ENCODE data around the gene GABBR2. TPM values are rescaled to one million over a fixed set of nuclear protein-coding genes. Genes with fewer than 3 reads are reported as not detected.

Gene GABBR2
- total and polyA plus RNA-seq, 9 of the 15 experiments (the other 6 are each of a cell fraction or from before 2014, with no cell fraction given), result 0.15 to 1.9 (median 0.32) TPM

DNA sequence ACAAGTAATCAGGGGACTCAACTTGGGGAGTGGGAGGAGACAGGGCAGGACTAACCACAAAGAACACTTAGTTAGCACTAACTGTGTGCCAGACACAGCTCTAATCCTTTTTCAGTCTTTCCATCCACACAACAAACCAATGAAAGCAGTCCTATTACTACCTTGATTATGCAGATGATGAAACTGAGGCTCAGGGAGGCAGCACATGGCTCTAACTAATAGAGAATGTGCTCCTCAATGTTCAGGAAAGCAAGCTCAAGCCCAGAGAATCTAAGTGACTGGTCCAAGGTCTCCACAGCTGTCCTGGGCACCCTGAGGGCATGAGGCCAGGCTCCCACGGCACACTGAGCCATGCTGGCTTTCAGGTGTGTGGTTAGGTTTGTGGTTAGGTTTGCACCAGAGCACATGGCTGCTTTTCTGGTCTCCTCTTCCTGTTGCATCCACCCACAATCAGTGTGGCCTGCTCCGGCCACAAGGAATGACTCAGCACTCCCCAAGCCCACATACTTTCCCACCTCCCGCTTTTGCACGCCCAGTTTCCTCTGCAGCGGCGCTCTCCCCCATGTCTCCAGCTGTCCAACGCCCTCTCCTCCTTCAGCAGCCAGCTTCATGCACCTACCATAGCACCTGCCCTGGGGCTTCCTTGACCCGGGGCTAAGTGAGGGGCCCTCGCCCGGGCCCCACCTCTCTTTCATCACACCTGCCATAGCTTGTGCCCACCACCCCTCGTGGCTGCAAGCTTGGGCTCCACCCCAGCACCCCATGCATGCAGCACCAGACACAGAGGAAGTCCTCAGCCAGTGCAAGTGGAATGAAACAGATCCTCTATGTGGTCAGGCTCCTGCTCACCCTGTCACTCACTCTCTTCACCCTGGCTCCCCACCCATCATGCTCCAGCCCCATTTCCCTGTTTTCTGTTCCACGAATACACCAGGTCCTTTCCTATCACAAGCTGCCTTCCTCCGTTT is 133.1 kb downstream of the GABBR2 start (continued):
- TF ChIP-seq, protein P1, sequence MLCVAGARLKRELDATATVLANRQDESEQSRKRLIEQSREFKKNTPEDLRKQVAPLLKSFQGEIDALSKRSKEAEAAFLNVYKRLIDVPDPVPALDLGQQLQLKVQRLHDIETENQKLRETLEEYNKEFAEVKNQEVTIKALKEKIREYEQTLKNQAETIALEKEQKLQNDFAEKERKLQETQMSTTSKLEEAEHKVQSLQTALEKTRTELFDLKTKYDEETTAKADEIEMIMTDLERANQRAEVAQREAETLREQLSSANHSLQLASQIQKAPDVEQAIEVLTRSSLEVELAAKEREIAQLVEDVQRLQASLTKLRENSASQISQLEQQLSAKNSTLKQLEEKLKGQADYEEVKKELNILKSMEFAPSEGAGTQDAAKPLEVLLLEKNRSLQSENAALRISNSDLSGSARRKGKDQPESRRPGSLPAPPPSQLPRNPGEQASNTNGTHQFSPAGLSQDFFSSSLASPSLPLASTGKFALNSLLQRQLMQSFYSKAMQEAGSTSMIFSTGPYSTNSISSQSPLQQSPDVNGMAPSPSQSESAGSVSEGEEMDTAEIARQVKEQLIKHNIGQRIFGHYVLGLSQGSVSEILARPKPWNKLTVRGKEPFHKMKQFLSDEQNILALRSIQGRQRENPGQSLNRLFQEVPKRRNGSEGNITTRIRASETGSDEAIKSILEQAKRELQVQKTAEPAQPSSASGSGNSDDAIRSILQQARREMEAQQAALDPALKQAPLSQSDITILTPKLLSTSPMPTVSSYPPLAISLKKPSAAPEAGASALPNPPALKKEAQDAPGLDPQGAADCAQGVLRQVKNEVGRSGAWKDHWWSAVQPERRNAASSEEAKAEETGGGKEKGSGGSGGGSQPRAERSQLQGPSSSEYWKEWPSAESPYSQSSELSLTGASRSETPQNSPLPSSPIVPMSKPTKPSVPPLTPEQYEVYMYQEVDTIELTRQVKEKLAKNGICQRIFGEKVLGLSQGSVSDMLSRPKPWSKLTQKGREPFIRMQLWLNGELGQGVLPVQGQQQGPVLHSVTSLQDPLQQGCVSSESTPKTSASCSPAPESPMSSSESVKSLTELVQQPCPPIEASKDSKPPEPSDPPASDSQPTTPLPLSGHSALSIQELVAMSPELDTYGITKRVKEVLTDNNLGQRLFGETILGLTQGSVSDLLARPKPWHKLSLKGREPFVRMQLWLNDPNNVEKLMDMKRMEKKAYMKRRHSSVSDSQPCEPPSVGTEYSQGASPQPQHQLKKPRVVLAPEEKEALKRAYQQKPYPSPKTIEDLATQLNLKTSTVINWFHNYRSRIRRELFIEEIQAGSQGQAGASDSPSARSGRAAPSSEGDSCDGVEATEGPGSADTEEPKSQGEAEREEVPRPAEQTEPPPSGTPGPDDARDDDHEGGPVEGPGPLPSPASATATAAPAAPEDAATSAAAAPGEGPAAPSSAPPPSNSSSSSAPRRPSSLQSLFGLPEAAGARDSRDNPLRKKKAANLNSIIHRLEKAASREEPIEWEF (CRISPR knock-in tag; IDR thresholded peaks at IDR 0.05), result no peak
- no peak for TF ChIP-seq NCOA4 (IDR thresholded peaks at IDR 0.05; ENCODE audit: partially characterized antibody)
- no peak for TF ChIP-seq ZC3H4 (CRISPR knock-in tag; IDR thresholded peaks at IDR 0.05; ENCODE audit: borderline replicate concordance)
- TF ChIP-seq XRCC5 (IDR thresholded peaks at IDR 0.05; ENCODE audit: low read depth, low read length), result no peak
- TF ChIP-seq ZFX (CRISPR knock-in tag; IDR thresholded peaks at IDR 0.05), result no peak
- TF ChIP-seq ZZZ3 (IDR thresholded peaks at IDR 0.05), result no peak
- no peak for TF ChIP-seq ZNF239 (CRISPR knock-in tag; IDR thresholded peaks at IDR 0.05)
- peak; percentile 74; the same call in 1 of the 2 replicates for TF ChIP-seq PHF21A (IDR thresholded peaks at IDR 0.05; ENCODE audit: borderline replicate concordance, low read depth)
- TF ChIP-seq NCOR1 (IDR thresholded peaks at IDR 0.05), result peak; percentile 63
- TF ChIP-seq POU5F1 (IDR thresholded peaks at IDR 0.05; ENCODE audit: borderline replicate concordance, low read depth, low read length, partially characterized antibody), result no peak
- no peak for TF ChIP-seq CHD1 (IDR thresholded peaks at IDR 0.05; ENCODE audit: low read length)
- TF ChIP-seq BDP1 (IDR thresholded peaks at IDR 0.05; ENCODE audit: insufficient read depth, insufficient read length), result no peak
- TF ChIP-seq, protein P2, sequence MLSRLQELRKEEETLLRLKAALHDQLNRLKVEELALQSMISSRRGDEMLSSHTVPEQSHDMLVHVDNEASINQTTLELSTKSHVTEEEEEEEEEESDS (CRISPR knock-in tag; IDR thresholded peaks at IDR 0.05), result no peak
- peak; percentile 97 for TF ChIP-seq ZNF316 (IDR thresholded peaks at IDR 0.05)
- no peak; the same call in 1 of the 2 replicates for TF ChIP-seq RUNX1 (IDR thresholded peaks at IDR 0.05; ENCODE audit: low read depth)
- TF ChIP-seq MTA1 (IDR thresholded peaks at IDR 0.05; ENCODE audit: borderline replicate concordance), result peak; percentile 13; the same call in 1 of the 2 replicates
- TF ChIP-seq, protein P3, sequence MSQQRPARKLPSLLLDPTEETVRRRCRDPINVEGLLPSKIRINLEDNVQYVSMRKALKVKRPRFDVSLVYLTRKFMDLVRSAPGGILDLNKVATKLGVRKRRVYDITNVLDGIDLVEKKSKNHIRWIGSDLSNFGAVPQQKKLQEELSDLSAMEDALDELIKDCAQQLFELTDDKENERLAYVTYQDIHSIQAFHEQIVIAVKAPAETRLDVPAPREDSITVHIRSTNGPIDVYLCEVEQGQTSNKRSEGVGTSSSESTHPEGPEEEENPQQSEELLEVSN (IDR thresholded peaks at IDR 0.05; ENCODE audit: borderline replicate concordance in 1 of 2, extremely low read depth in 1 of 2, insufficient read depth in 1 of 2, insufficient read length in 1 of 2, low read depth in 1 of 2, low read length in 1 of 2, poor library complexity in 1 of 2, severe bottlenecking in 1 of 2), result peak; percentile 90 to 96
- TF ChIP-seq BACH1 (tag; IDR thresholded peaks at IDR 0.05), result peak; percentile 95
- TF ChIP-seq ZNF444 (CRISPR knock-in tag; IDR thresholded peaks at IDR 0.05), result no peak
- TF ChIP-seq, protein P4, sequence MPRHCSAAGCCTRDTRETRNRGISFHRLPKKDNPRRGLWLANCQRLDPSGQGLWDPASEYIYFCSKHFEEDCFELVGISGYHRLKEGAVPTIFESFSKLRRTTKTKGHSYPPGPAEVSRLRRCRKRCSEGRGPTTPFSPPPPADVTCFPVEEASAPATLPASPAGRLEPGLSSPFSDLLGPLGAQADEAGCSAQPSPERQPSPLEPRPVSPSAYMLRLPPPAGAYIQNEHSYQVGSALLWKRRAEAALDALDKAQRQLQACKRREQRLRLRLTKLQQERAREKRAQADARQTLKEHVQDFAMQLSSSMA (CRISPR knock-in tag; IDR thresholded peaks at IDR 0.05), result no peak
- peak; percentile 14; the same call in 1 of the 2 replicates for TF ChIP-seq OTX1 (CRISPR knock-in tag; IDR thresholded peaks at IDR 0.05)
- no peak for TF ChIP-seq COPS2 (conservative IDR thresholded peaks at IDR 0.05)

All from K562 (cell line).